SK-N-SH (cell line): Measurements from ENCODE around the gene MYO16.

ENCODE experiments used
- CHD2 ChIP-seq: fragments of 150-350 bp; IDR thresholded peaks from 2 replicates; pipeline ENCODE4 v1.6.1; 2018; ENCODE audit warnings: low read length; ENCODE audit not compliant: partially characterized antibody
- JUND ChIP-seq: IDR thresholded peaks from 2 replicates; pipeline ENCODE4 v1.4.0; 2012
- NFIC ChIP-seq: IDR thresholded peaks from 2 replicates; pipeline ENCODE4 v1.4.0; 2012; ENCODE audit warnings: borderline replicate concordance
- POLR2AphosphoS5 ChIP-seq: IDR thresholded peaks from 2 replicates; pipeline ENCODE4 v1.6.1; 2012; ENCODE audit warnings: low read depth, low read length
- SIN3A ChIP-seq: IDR thresholded peaks from 2 replicates; pipeline ENCODE4 v1.6.1; 2012; ENCODE audit warnings: low read depth, mild to moderate bottlenecking, low read length, moderate library complexity, borderline replicate concordance
- TF ChIP-seq, protein P1 (sequence below): IDR thresholded peaks from 2 replicates; pipeline ENCODE4 v1.6.1; 2012; ENCODE audit warnings: mild to moderate bottlenecking, low read depth, low read length, moderate library complexity
- TF ChIP-seq, protein P2 (sequence below): fragments of 200-600 bp; sonication (generic); IDR thresholded peaks from 2 replicates; pipeline ENCODE4 v1.6.1; 2017; ENCODE audit warnings: antibody characterized with exemption, mild to moderate bottlenecking, moderate library complexity
- TF ChIP-seq, protein P3 (sequence below): fragments of 150-350 bp; IDR thresholded peaks from 2 replicates; pipeline ENCODE4 v1.6.1; 2017; ENCODE audit warnings: antibody characterized with exemption, low read length, low read depth, borderline replicate concordance

DNA sequence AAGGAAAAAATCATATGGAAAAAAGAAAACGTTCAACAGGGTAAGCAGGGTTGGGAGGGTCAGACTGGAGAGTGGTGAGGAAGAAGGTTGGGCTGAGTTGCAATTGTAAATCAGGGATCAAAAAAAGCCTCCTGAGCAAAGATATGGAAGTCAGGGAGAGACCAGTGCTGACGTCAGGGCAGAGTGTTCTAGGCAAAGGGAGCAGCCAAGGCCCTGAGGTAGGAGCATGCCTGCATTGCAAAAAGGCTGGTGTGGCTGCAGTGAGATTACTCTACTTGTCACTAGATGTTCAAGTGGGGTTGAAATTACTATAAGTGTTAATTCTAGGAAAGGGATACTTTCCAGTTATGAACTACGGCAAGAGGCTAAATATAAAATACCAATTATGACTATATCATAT is 562.0 kb downstream of the MYO16 start:
- TF ChIP-seq CHD2 (no peak), SIN3A (no peak), POLR2AphosphoS5 (no peak), JUND (no peak), NFIC (no peak)
- TF ChIP-seq, protein P1, sequence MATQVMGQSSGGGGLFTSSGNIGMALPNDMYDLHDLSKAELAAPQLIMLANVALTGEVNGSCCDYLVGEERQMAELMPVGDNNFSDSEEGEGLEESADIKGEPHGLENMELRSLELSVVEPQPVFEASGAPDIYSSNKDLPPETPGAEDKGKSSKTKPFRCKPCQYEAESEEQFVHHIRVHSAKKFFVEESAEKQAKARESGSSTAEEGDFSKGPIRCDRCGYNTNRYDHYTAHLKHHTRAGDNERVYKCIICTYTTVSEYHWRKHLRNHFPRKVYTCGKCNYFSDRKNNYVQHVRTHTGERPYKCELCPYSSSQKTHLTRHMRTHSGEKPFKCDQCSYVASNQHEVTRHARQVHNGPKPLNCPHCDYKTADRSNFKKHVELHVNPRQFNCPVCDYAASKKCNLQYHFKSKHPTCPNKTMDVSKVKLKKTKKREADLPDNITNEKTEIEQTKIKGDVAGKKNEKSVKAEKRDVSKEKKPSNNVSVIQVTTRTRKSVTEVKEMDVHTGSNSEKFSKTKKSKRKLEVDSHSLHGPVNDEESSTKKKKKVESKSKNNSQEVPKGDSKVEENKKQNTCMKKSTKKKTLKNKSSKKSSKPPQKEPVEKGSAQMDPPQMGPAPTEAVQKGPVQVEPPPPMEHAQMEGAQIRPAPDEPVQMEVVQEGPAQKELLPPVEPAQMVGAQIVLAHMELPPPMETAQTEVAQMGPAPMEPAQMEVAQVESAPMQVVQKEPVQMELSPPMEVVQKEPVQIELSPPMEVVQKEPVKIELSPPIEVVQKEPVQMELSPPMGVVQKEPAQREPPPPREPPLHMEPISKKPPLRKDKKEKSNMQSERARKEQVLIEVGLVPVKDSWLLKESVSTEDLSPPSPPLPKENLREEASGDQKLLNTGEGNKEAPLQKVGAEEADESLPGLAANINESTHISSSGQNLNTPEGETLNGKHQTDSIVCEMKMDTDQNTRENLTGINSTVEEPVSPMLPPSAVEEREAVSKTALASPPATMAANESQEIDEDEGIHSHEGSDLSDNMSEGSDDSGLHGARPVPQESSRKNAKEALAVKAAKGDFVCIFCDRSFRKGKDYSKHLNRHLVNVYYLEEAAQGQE = no peak
- TF ChIP-seq, protein P2, sequence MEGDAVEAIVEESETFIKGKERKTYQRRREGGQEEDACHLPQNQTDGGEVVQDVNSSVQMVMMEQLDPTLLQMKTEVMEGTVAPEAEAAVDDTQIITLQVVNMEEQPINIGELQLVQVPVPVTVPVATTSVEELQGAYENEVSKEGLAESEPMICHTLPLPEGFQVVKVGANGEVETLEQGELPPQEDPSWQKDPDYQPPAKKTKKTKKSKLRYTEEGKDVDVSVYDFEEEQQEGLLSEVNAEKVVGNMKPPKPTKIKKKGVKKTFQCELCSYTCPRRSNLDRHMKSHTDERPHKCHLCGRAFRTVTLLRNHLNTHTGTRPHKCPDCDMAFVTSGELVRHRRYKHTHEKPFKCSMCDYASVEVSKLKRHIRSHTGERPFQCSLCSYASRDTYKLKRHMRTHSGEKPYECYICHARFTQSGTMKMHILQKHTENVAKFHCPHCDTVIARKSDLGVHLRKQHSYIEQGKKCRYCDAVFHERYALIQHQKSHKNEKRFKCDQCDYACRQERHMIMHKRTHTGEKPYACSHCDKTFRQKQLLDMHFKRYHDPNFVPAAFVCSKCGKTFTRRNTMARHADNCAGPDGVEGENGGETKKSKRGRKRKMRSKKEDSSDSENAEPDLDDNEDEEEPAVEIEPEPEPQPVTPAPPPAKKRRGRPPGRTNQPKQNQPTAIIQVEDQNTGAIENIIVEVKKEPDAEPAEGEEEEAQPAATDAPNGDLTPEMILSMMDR = no peak
- TF ChIP-seq, protein P3, sequence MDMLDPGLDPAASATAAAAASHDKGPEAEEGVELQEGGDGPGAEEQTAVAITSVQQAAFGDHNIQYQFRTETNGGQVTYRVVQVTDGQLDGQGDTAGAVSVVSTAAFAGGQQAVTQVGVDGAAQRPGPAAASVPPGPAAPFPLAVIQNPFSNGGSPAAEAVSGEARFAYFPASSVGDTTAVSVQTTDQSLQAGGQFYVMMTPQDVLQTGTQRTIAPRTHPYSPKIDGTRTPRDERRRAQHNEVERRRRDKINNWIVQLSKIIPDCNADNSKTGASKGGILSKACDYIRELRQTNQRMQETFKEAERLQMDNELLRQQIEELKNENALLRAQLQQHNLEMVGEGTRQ = no peak
